ENCODE measurements around the gene OR56A5.
"Not testable (repeated sequence)": the region's sequence is repeated elsewhere in the genome, so short reads cannot be mapped to it uniquely, and the experiment has no call there.

OR56A5 gene

GRCh38 chr11:5968394-5968793, at the start of gene OR56A5:
Gene OR56A5 (minus strand): TSS chr11:5968494. CDS start chr11:5968494, 0 bp downstream.
- DNase-seq = no peak

GRCh38 chr11:6013042-6013441, 44.7 kb upstream of the OR56A5 start:
- no peak for DNase-seq

- DNase-seq = no peak
Measured at GRCh38 chr11:6012035-6012668, 43.9 kb upstream of the OR56A5 start.

- DNase-seq = no peak
Measured at GRCh38 chr11:6006846-6007245, 38.6 kb upstream of the OR56A5 start, which contains the start of gene OR56A4. Gene OR56A4 (minus strand): TSS chr11:6006946. CDS start chr11:6002992, 3,954 bp downstream.

GRCh38 chr11:6006395-6006794, 38.1 kb upstream of the OR56A5 start:
- DNase-seq = no peak

GRCh38 chr11:6002202-6002699, 34.0 kb upstream of the OR56A5 start:
- DNase-seq = no peak

- no peak for DNase-seq
Measured at GRCh38 chr11:5994791-5995190, 26.5 kb upstream of the OR56A5 start.

- DNase-seq = no peak
Measured at GRCh38 chr11:5992604-5993251, 24.4 kb upstream of the OR56A5 start.

- no peak for DNase-seq
Measured at GRCh38 chr11:5992150-5992549, 23.9 kb upstream of the OR56A5 start.

GRCh38 chr11:5989203-5989602, 20.9 kb upstream of the OR56A5 start:
- no peak for DNase-seq

- no peak for DNase-seq
Measured at GRCh38 chr11:5986885-5987284, 18.6 kb upstream of the OR56A5 start, which contains the start of gene OR52L1. Gene OR52L1 (minus strand): TSS chr11:5986985. CDS start chr11:5986930, 55 bp downstream.

GRCh38 chr11:5983443-5983842, 15.1 kb upstream of the OR56A5 start:
- DNase-seq = no peak

- DNase-seq = no peak
Measured at GRCh38 chr11:5973530-5973929, 5.2 kb upstream of the OR56A5 start.

GRCh38 chr11:5967708-5968107, 586 bp downstream of the OR56A5 start:
- DNase-seq = no peak

- DNase-seq = no peak
Measured at GRCh38 chr11:5966958-5967357, 1.3 kb downstream of the OR56A5 start.

GRCh38 chr11:5960704-5961320, 7.5 kb downstream of the OR56A5 start:
- not testable (repeated sequence) for DNase-seq

GRCh38 chr11:5955586-5955985, 12.7 kb downstream of the OR56A5 start:
- no peak for DNase-seq

GRCh38 chr11:5941951-5942350, 26.3 kb downstream of the OR56A5 start, which contains the start of gene OR56A3:
Gene OR56A3 (plus strand): TSS chr11:5942251. CDS start chr11:5947347, 5,096 bp downstream.
- DNase-seq = no peak

- no peak for DNase-seq
Measured at GRCh38 chr11:5940748-5941147, 27.5 kb downstream of the OR56A5 start.

GRCh38 chr11:5938603-5938965, 29.7 kb downstream of the OR56A5 start:
- DNase-seq = no peak

GRCh38 chr11:5937868-5938602, 30.3 kb downstream of the OR56A5 start:
- no peak for DNase-seq

- DNase-seq = no peak
Measured at GRCh38 chr11:5933116-5933515, 35.2 kb downstream of the OR56A5 start.

- no peak for DNase-seq
Measured at GRCh38 chr11:5932671-5933070, 35.6 kb downstream of the OR56A5 start.
